Suprapubic skin (tissue), 3 donors: ENCODE data around the gene CTNNA3.

Source experiments
- EP300 ChIP-seq: sonication (generic); formaldehyde crosslinking; IDR thresholded peaks from one replicate; pipeline ENCODE4 v1.6.1; 2017; ENCODE audit warnings: antibody characterized with exemption
- TF ChIP-seq, protein P1 (sequence below), 2 donors: fragments of 200-600 bp in 1 of 2; fragments of 450-650 bp in 1 of 2; sonication (generic) in 1 of 2; IDR thresholded peaks; one replicate each; pipeline ENCODE4 v1.5.1; 2016 to 2019; ENCODE audit warnings: antibody characterized with exemption in 2 of 2, mild to moderate bottlenecking in 1 of 2, moderate library complexity in 1 of 2

DNA sequence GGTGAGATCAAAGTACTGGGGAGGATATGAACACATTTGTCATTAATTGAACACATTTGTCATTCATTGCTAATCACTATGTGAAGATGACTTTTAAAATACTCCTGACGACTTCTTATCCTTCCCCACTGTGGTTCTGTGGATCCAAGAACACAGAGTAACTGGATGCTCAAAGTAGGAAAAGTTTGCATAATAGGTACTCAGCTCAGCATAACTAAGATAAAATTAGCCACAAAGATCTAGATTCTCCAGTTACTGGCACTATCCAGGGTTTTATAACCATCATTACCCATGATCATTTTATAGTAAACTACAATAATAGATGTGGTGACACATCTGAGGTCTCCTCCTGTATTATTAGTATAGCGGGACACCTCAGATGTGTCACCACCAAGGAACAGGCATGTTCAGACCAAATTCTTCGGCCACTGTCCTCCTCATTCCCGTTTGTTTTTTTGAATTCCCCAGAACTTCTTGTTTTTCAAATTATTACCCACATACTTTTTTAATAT lies 933.7 kb downstream of the CTNNA3 start:
- TF ChIP-seq, protein P1, sequence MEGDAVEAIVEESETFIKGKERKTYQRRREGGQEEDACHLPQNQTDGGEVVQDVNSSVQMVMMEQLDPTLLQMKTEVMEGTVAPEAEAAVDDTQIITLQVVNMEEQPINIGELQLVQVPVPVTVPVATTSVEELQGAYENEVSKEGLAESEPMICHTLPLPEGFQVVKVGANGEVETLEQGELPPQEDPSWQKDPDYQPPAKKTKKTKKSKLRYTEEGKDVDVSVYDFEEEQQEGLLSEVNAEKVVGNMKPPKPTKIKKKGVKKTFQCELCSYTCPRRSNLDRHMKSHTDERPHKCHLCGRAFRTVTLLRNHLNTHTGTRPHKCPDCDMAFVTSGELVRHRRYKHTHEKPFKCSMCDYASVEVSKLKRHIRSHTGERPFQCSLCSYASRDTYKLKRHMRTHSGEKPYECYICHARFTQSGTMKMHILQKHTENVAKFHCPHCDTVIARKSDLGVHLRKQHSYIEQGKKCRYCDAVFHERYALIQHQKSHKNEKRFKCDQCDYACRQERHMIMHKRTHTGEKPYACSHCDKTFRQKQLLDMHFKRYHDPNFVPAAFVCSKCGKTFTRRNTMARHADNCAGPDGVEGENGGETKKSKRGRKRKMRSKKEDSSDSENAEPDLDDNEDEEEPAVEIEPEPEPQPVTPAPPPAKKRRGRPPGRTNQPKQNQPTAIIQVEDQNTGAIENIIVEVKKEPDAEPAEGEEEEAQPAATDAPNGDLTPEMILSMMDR (IDR thresholded peaks at IDR 0.05), result no peak
- no peak for TF ChIP-seq EP300
